GM12878 (cell line): Measurements from ENCODE around the gene OR1D2.

ENCODE experiments used
- NR2C2 ChIP-seq: IDR thresholded peaks from 2 replicates; pipeline ENCODE4 v1.6.1; 2011; ENCODE audit warnings: borderline replicate concordance, low read depth; ENCODE audit not compliant: control insufficient read depth, insufficient read length
- NRF1 ChIP-seq: conservative IDR thresholded peaks from 2 replicates; pipeline ENCODE4 v1.6.1; 2011; ENCODE audit warnings: mild to moderate bottlenecking, low read depth, low read length, improper control_type of control experiment
- PAX8 ChIP-seq: fragments of 450-650 bp; IDR thresholded peaks from 2 replicates; pipeline ENCODE4 v1.6.1; 2017; ENCODE audit warnings: mild to moderate bottlenecking, moderate library complexity
- PML ChIP-seq: IDR thresholded peaks from 2 replicates; pipeline ENCODE4 v1.6.1; 2012; ENCODE audit warnings: low read length, inconsistent platforms
- POLR2AphosphoS5 ChIP-seq: IDR thresholded peaks from 2 replicates; pipeline ENCODE4 v1.6.1; 2011; ENCODE audit warnings: mild to moderate bottlenecking, low read length, inconsistent platforms
- POU2F2 ChIP-seq: IDR thresholded peaks from 3 replicates; pipeline ENCODE4 v1.6.1; 2011; ENCODE audit warnings: low read depth, mild to moderate bottlenecking, low read length, borderline replicate concordance
- RCOR1 ChIP-seq: conservative IDR thresholded peaks from 2 replicates; pipeline ENCODE4 v1.6.1; 2012; ENCODE audit warnings: low read depth, low read length, improper control_type of control experiment
- SPI1 ChIP-seq: IDR thresholded peaks from 2 replicates; pipeline ENCODE4 v1.6.1; 2011; ENCODE audit warnings: low read depth, mild to moderate bottlenecking, low read length, moderate library complexity, borderline replicate concordance; ENCODE audit not compliant: insufficient read depth
- TAF1 ChIP-seq: IDR thresholded peaks from 2 replicates; pipeline ENCODE4 v1.6.1; 2011; ENCODE audit warnings: mild to moderate bottlenecking, low read depth, low read length, borderline replicate concordance
- TCF7 ChIP-seq: IDR thresholded peaks from 2 replicates; pipeline ENCODE4 v1.6.1; 2014; ENCODE audit warnings: antibody characterized with exemption, borderline replicate concordance
- TF ChIP-seq, protein P1 (sequence below), 3 experiments: IDR thresholded peaks in 2 of 3; conservative IDR thresholded peaks in 1 of 3; 2 replicates each; pipeline ENCODE4 v1.5.1; 2011; ENCODE audit warnings: low read depth in 3 of 3, low read length in 3 of 3, mild to moderate bottlenecking in 3 of 3, control low read depth in 2 of 3, moderate library complexity in 2 of 3, inconsistent platforms in 1 of 3, mixed read lengths in 1 of 3; ENCODE audit not compliant: control insufficient read depth in 2 of 3, insufficient read depth in 1 of 3; ENCODE audit errors: extremely low read depth in 1 of 3
- TF ChIP-seq, protein P2 (sequence below): IDR thresholded peaks from 2 replicates; pipeline ENCODE4 v1.6.1; 2011; ENCODE audit warnings: mild to moderate bottlenecking, low read depth, low read length, moderate library complexity; ENCODE audit not compliant: insufficient replicate concordance
- TF ChIP-seq, protein P3 (sequence below): fragments of 450-650 bp; IDR thresholded peaks from 2 replicates; pipeline ENCODE4 v1.6.1; 2016; ENCODE audit warnings: mild to moderate bottlenecking

DNA sequence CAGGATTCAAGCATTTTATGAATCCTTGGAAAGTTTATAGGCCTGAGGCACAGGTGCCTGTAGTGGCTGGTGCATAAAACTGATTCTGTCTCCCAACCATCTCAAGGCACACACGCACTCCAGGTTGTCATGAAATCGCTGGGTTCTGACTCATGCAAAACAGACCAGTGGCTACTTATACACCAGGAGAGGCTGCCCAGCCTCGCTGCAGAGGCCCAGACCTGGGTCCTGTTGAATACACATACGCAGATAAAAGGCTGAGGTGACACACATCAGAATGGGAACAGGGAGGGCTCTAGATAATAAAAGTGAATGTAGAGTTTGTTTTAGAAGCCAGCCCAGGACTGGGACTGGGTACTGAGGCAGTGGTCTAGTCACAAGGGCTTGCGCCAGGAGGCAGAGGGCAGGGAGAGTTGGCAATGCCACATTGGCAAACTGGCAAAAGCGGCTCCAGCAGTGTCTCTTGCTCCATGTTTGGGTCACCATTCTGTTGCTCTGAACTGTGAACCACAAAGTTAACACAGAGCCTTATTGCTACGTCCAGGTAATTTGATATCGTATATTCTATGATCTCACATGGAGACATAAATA is 54.4 kb downstream of the OR1D2 start:
- TF ChIP-seq, protein P1, sequence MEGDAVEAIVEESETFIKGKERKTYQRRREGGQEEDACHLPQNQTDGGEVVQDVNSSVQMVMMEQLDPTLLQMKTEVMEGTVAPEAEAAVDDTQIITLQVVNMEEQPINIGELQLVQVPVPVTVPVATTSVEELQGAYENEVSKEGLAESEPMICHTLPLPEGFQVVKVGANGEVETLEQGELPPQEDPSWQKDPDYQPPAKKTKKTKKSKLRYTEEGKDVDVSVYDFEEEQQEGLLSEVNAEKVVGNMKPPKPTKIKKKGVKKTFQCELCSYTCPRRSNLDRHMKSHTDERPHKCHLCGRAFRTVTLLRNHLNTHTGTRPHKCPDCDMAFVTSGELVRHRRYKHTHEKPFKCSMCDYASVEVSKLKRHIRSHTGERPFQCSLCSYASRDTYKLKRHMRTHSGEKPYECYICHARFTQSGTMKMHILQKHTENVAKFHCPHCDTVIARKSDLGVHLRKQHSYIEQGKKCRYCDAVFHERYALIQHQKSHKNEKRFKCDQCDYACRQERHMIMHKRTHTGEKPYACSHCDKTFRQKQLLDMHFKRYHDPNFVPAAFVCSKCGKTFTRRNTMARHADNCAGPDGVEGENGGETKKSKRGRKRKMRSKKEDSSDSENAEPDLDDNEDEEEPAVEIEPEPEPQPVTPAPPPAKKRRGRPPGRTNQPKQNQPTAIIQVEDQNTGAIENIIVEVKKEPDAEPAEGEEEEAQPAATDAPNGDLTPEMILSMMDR (IDR thresholded peaks at IDR 0.05 in 2 of 3, conservative IDR thresholded peaks at IDR 0.05 in 1 of 3; ENCODE audit: control insufficient read depth in 2 of 3, extremely low read depth in 1 of 3, insufficient read depth in 1 of 3, low read depth in 3 of 3, low read length in 3 of 3), result no peak
- TF ChIP-seq TCF7 (no peak), RCOR1 (no peak), POU2F2 (no peak), PML (no peak), SPI1 (no peak), NR2C2 (no peak), TAF1 (no peak), NRF1 (no peak), PAX8 (no peak), POLR2AphosphoS5 (no peak)
- TF ChIP-seq, protein P2, sequence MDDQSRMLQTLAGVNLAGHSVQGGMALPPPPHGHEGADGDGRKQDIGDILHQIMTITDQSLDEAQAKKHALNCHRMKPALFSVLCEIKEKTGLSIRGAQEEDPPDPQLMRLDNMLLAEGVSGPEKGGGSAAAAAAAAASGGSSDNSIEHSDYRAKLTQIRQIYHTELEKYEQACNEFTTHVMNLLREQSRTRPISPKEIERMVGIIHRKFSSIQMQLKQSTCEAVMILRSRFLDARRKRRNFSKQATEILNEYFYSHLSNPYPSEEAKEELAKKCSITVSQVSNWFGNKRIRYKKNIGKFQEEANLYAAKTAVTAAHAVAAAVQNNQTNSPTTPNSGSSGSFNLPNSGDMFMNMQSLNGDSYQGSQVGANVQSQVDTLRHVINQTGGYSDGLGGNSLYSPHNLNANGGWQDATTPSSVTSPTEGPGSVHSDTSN, result no peak
- TF ChIP-seq, protein P3, sequence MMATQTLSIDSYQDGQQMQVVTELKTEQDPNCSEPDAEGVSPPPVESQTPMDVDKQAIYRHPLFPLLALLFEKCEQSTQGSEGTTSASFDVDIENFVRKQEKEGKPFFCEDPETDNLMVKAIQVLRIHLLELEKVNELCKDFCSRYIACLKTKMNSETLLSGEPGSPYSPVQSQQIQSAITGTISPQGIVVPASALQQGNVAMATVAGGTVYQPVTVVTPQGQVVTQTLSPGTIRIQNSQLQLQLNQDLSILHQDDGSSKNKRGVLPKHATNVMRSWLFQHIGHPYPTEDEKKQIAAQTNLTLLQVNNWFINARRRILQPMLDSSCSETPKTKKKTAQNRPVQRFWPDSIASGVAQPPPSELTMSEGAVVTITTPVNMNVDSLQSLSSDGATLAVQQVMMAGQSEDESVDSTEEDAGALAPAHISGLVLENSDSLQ, result no peak
